ENCODE results near the gene HMGA1. TPM values are rescaled to one million over a fixed set of nuclear protein-coding genes. Genes with fewer than 3 reads are reported as not detected.

Gene HMGA1
- total and polyA plus RNA-seq, 2 of the 13 experiments (the other 11 are each of a cell fraction or from before 2014, with no cell fraction given): 117 to 145 TPM

GRCh38 chr6:34276881-34277762, 40.4 kb downstream of the HMGA1 start (continued):
- TF ChIP-seq ZNF781 (CRISPR knock-in tag; IDR thresholded peaks at IDR 0.05; ENCODE audit: borderline replicate concordance, not compliant biosample characterization) (no peak), ZSCAN29 (CRISPR knock-in tag; conservative IDR thresholded peaks at IDR 0.05) (no peak), ZNF576 (CRISPR knock-in tag; IDR thresholded peaks at IDR 0.05) (no peak), TBL1XR1 (IDR thresholded peaks at IDR 0.05; ENCODE audit: borderline replicate concordance, low read length, partially characterized antibody) (peak; percentile 34), BATF2 (CRISPR knock-in tag; IDR thresholded peaks at IDR 0.05) (no peak), ZNF747 (CRISPR knock-in tag; IDR thresholded peaks at IDR 0.05; ENCODE audit: borderline replicate concordance) (no peak), PLRG1 (conservative IDR thresholded peaks at IDR 0.05) (no peak), ZFY (CRISPR knock-in tag; IDR thresholded peaks at IDR 0.05) (no peak), ZNF513 (CRISPR knock-in tag; conservative IDR thresholded peaks at IDR 0.05) (no peak), ZNF557 (CRISPR knock-in tag; IDR thresholded peaks at IDR 0.05) (no peak), KAT7 (CRISPR knock-in tag; IDR thresholded peaks at IDR 0.05; ENCODE audit: borderline replicate concordance) (no peak), ZNF552 (CRISPR knock-in tag; IDR thresholded peaks at IDR 0.05; ENCODE audit: borderline replicate concordance) (no peak), ESRRA (CRISPR knock-in tag; IDR thresholded peaks at IDR 0.05; ENCODE audit: low read depth) (no peak), ZSCAN31 (CRISPR knock-in tag; IDR thresholded peaks at IDR 0.05; ENCODE audit: low read depth) (no peak), MZF1 (CRISPR knock-in tag; IDR thresholded peaks at IDR 0.05; ENCODE audit: borderline replicate concordance) (no peak), ZNF746 (CRISPR knock-in tag; IDR thresholded peaks at IDR 0.05) (no peak), POLR2AphosphoS5 (IDR thresholded peaks at IDR 0.05; ENCODE audit: low read depth, low read length) (no peak), ATF1 (CRISPR knock-in tag; IDR thresholded peaks at IDR 0.05) (no peak), EEA1 (CRISPR knock-in tag; IDR thresholded peaks at IDR 0.05; ENCODE audit: borderline replicate concordance) (no peak), ZNF251 (CRISPR knock-in tag; IDR thresholded peaks at IDR 0.05) (no peak), BCL3 (CRISPR knock-in tag; IDR thresholded peaks at IDR 0.05) (no peak), ZNF788 (CRISPR knock-in tag; IDR thresholded peaks at IDR 0.05; ENCODE audit: borderline replicate concordance) (0 out of 2 replicates have a peak, but pooled peaks have one; percentile 21), SYNCRIP (IDR thresholded peaks at IDR 0.05; ENCODE audit: insufficient read depth, low read depth, low read length) (no peak), ZNF614 (CRISPR knock-in tag; IDR thresholded peaks at IDR 0.05; ENCODE audit: borderline replicate concordance) (0 out of 2 replicates have a peak, but pooled peaks have one; percentile 55), ATF7-NPFF (CRISPR knock-in tag; IDR thresholded peaks at IDR 0.05; ENCODE audit: low read depth) (no peak), SMARCE1 (IDR thresholded peaks at IDR 0.05; ENCODE audit: borderline replicate concordance) (no peak), ZNF335 (CRISPR knock-in tag; IDR thresholded peaks at IDR 0.05) (0 out of 2 replicates have a peak, but pooled peaks have one; percentile 24)

All from HepG2 (cell line).